ENCODE data around the gene PTPRG.

DNA sequence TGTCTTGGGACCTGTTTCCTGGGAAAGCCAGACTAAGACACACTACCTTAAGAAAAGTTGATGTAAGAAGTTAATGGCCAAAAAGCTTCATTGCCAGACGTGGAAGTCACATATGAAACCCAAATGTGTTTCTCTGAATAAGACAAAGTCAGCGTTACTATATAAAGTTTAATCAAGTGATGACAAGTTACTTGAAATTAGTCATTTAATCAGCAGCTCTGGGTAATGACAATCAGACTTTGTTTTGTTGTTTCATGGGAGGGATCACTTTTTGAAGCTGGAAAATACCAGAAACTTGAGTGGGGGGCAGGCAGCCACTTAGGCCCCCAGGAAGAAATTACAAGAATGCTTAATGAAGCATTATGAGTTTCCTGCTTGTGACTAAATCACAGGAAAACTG is 218.6 kb downstream of the PTPRG start:
- TF ChIP-seq EZH2 (IDR thresholded peaks at IDR 0.05; ENCODE audit: insufficient read depth, poor library complexity, severe bottlenecking) (no peak), EZH2phosphoT487 (IDR thresholded peaks at IDR 0.05; ENCODE audit: insufficient read depth, low read depth) (no peak)

All from GM23248 (cell line).